HCT116 (cell line): ENCODE data around the gene THADA. TPM values are rescaled to one million over a fixed set of nuclear protein-coding genes. Genes with fewer than 3 reads are reported as not detected.

Experiments
- ATAC-seq: fragments of 200-7000 bp; cut with Tn5 transposase; 2 replicates; pipeline ENCODE4 v1.9.1; 2020; ENCODE audit warnings: mild to moderate bottlenecking, moderate library complexity
- BruUV-seq: library from RNA; stranded (reverse); fragments of 400-500 nt; replicated peaks from 2 replicates; lab custom pipeline; 2021; lab: Mats Ljungman, UMichigan
- CTCF ChIA-PET: fragments of 300-600 bp; sonication (Branson Sonifier 250); formaldehyde crosslinking; loops from one replicate; lab custom pipeline; 2021; ENCODE audit warnings: antibody characterized with exemption; lab: Charles Lee
- POLR2A ChIA-PET: fragments of 300-600, 350-600 bp; sonication (Branson Sonifier 250); formaldehyde crosslinking; loops from one replicate; lab custom pipeline; 2021; ENCODE audit warnings: antibody characterized with exemption; lab: Charles Lee
- RAD21 ChIA-PET, 2 experiments: fragments of 300-600 bp; sonication (Branson Sonifier 250); formaldehyde crosslinking; loops; one replicate each; lab custom pipeline; 2023; ENCODE audit warnings: low total read pairs in 2 of 2; ENCODE audit not compliant: uncharacterized antibody in 2 of 2, unreplicated experiment in 2 of 2, low non-redundant PET in 1 of 2; lab: Charles Lee
- DNase-seq: peaks from one replicate; pipeline ENCODE4 v3.0.0-alpha.2; 2010; ENCODE audit warnings: low read depth, low spot score
- H2AFZ ChIP-seq: fragments of 200-600 bp; shearing (Covaris generic), sonication (generic); 2 replicates; pipeline ENCODE4 v1.6.1; 2017; ENCODE audit warnings: low read depth, mixed run types, mixed read lengths, antibody characterized with exemption, low read length; ENCODE audit not compliant: poor library complexity, severe bottlenecking
- H3K27ac ChIP-seq: 2 replicates; pipeline ENCODE4 v1.5.1; 2012; ENCODE audit warnings: low read depth, low read length
- H3K27me3 ChIP-seq: fragments of 200-600 bp; sonication (generic); 2 replicates; pipeline ENCODE4 v1.6.1; 2016; ENCODE audit warnings: mixed run types, low read length, mixed read lengths; ENCODE audit not compliant: insufficient read depth
- H3K36me3 ChIP-seq, 2 experiments: fragments of 200-500 bp in 1 of 2; fragments of 200-600 bp in 1 of 2; sonication (Bioruptor generic) in 1 of 2; sonication (generic) in 1 of 2; 2 replicates each; pipeline versions ENCODE4 v1.5.1 to v1.6.1; 2014 to 2016; ENCODE audit warnings: low read length in 2 of 2, inconsistent platforms in 1 of 2, mixed read lengths in 1 of 2, mixed run types in 1 of 2; ENCODE audit not compliant: insufficient read depth in 2 of 2, control insufficient read depth in 1 of 2
- H3K4me1 ChIP-seq, 2 experiments: fragments of 200-600 bp in 1 of 2; sonication (generic) in 1 of 2; 2 replicates each; pipeline versions ENCODE4 v1.5.1 to v1.6.1; 2012 to 2017; ENCODE audit warnings: low read length in 2 of 2, inconsistent platforms in 1 of 2, mild to moderate bottlenecking in 1 of 2, mixed read lengths in 1 of 2, mixed run types in 1 of 2, moderate library complexity in 1 of 2; ENCODE audit not compliant: insufficient read depth in 2 of 2, control insufficient read depth in 1 of 2
- H3K4me2 ChIP-seq: fragments of 200-600 bp; sonication (generic); 2 replicates; pipeline ENCODE4 v1.6.1; 2017; ENCODE audit warnings: mixed run types, low read length, mixed read lengths
- H3K4me3 ChIP-seq, 2 experiments: fragments of 200-600 bp in 1 of 2; sonication (generic) in 1 of 2; replicated peaks in 1 of 2; 2 replicates each; pipeline ENCODE4 v1.5.1; 2011 to 2016; ENCODE audit warnings: low read length in 2 of 2, control low read depth in 1 of 2, low read depth in 1 of 2, mild to moderate bottlenecking in 1 of 2, mixed read lengths in 1 of 2, mixed run types in 1 of 2
- H3K79me2 ChIP-seq: fragments of 200-600 bp; sonication (generic); 2 replicates; pipeline ENCODE4 v1.6.1; 2017; ENCODE audit warnings: mild to moderate bottlenecking, mixed run types, low read length, moderate library complexity, mixed read lengths; ENCODE audit not compliant: insufficient read depth
- H3K9ac ChIP-seq: fragments of 200-600 bp; sonication (generic); 2 replicates; pipeline ENCODE4 v1.6.1; 2016; ENCODE audit warnings: low read length, mixed read lengths
- H3K9me2 ChIP-seq: fragments of 200-600 bp; sonication (generic), shearing (Covaris generic); 2 replicates; pipeline ENCODE4 v1.6.1; 2017; ENCODE audit warnings: mixed run types, mild to moderate bottlenecking, moderate library complexity; ENCODE audit not compliant: insufficient read depth
- H3K9me3 ChIP-seq, 2 experiments: fragments of 200-500 bp in 1 of 2; fragments of 200-600 bp in 1 of 2; sonication (Bioruptor generic) in 1 of 2; sonication (generic) in 1 of 2; 2 replicates each; pipeline ENCODE4 v1.6.1; 2014 to 2017; ENCODE audit warnings: low read length in 2 of 2, mixed read lengths in 2 of 2, inconsistent platforms in 1 of 2, low read depth in 1 of 2, mild to moderate bottlenecking in 1 of 2, mixed run types in 1 of 2, moderate library complexity in 1 of 2; ENCODE audit not compliant: control insufficient read depth in 1 of 2, insufficient read depth in 1 of 2
- H4K20me1 ChIP-seq: fragments of 200-600 bp; sonication (generic), shearing (Covaris generic); 2 replicates; pipeline ENCODE4 v1.6.1; 2017; ENCODE audit warnings: mixed run types, mild to moderate bottlenecking, moderate library complexity; ENCODE audit not compliant: insufficient read depth
- ATF3 ChIP-seq: IDR thresholded peaks from 2 replicates; pipeline ENCODE4 v1.6.1; 2012
- CTCF ChIP-seq, 3 experiments: fragments of 200-600 bp in 1 of 3; sonication (generic) in 1 of 3; IDR thresholded peaks in 2 of 3; conservative IDR thresholded peaks in 1 of 3; 2 replicates each; pipeline ENCODE4 v1.5.1; 2012 to 2017; ENCODE audit warnings: low read depth in 2 of 3, low read length in 2 of 3, antibody characterized with exemption in 1 of 3, borderline replicate concordance in 1 of 3, control low read depth in 1 of 3, mild to moderate bottlenecking in 1 of 3, mixed read lengths in 1 of 3, mixed run types in 1 of 3, moderate library complexity in 1 of 3; ENCODE audit not compliant: insufficient read depth in 1 of 3
- EGR1 ChIP-seq: IDR thresholded peaks from 2 replicates; pipeline ENCODE4 v1.6.1; 2012; ENCODE audit warnings: low read depth
- EZH2phosphoT487 ChIP-seq: fragments of 200-600 bp; IDR thresholded peaks from 2 replicates; pipeline ENCODE4 v1.6.1; 2018; ENCODE audit warnings: antibody characterized with exemption, borderline replicate concordance
- FOSL1 ChIP-seq: IDR thresholded peaks from 2 replicates; pipeline ENCODE4 v1.6.1; 2012; ENCODE audit warnings: low read depth
- MAX ChIP-seq: IDR thresholded peaks from 2 replicates; pipeline ENCODE4 v1.6.1; 2012
- POLR2A ChIP-seq: IDR thresholded peaks from 2 replicates; pipeline ENCODE4 v1.7.0; 2011; ENCODE audit warnings: borderline replicate concordance; ENCODE audit not compliant: insufficient read depth, insufficient read length; ENCODE audit errors: extremely low read depth
- RAD21 ChIP-seq: IDR thresholded peaks from 2 replicates; pipeline ENCODE4 v1.6.1; 2012; ENCODE audit warnings: low read depth, mild to moderate bottlenecking
- SP1 ChIP-seq: IDR thresholded peaks from 2 replicates; pipeline ENCODE4 v1.6.1; 2012; ENCODE audit warnings: low read depth
- SRF ChIP-seq: IDR thresholded peaks from 2 replicates; pipeline ENCODE4 v1.6.1; 2012; ENCODE audit warnings: low read depth
- TCF7L2 ChIP-seq: IDR thresholded peaks from 2 replicates; pipeline ENCODE4 v1.7.0; 2011; ENCODE audit warnings: borderline replicate concordance, inconsistent platforms; ENCODE audit not compliant: insufficient read depth, insufficient read length; ENCODE audit errors: extremely low read depth
- YY1 ChIP-seq: IDR thresholded peaks from 2 replicates; pipeline ENCODE4 v1.6.1; 2011; ENCODE audit warnings: low read length, low read depth, moderate library complexity, mild to moderate bottlenecking; ENCODE audit not compliant: insufficient replicate concordance; ENCODE audit errors: extremely low read depth
- ZBTB33 ChIP-seq: IDR thresholded peaks from 2 replicates; pipeline ENCODE4 v1.6.1; 2011; ENCODE audit warnings: mild to moderate bottlenecking, low read length, moderate library complexity; ENCODE audit not compliant: insufficient replicate concordance; ENCODE audit errors: extremely low read depth
- ZFX ChIP-seq: fragments of 450-650 bp; IDR thresholded peaks from 2 replicates; pipeline ENCODE4 v1.6.1; 2017
- ZNF274 ChIP-seq: fragments of 200-500 bp; sonication (Bioruptor generic); IDR thresholded peaks from 2 replicates; pipeline ENCODE4 v1.6.1; 2014; ENCODE audit warnings: mild to moderate bottlenecking, low read depth, low read length, inconsistent platforms
- intact Hi-C: fragments of 100-400 bp; cut with micrococcal nuclease; formaldehyde crosslinking; loops from 2 replicates; pipeline ENCODE4 v1.10.0; 2022
- total RNA-seq: library from RNA; stranded (reverse); gene quantifications from one replicate; pipeline ENCODE4 v1.2.1, GENCODE V29; 2021; ENCODE audit not compliant: unreplicated experiment

THADA gene
- total RNA-seq, 1 experiment from 2014 or later: 30.7 TPM

GRCh38 chr2:43265421-43265820, 330.4 kb downstream of the THADA start (continued):
- TF ChIP-seq CTCF (IDR thresholded peaks at IDR 0.05 in 2 of 3, conservative IDR thresholded peaks at IDR 0.05 in 1 of 3; ENCODE audit: borderline replicate concordance in 1 of 3, insufficient read depth in 1 of 3, low read depth in 2 of 3, low read length in 2 of 3): no peak

DNA sequence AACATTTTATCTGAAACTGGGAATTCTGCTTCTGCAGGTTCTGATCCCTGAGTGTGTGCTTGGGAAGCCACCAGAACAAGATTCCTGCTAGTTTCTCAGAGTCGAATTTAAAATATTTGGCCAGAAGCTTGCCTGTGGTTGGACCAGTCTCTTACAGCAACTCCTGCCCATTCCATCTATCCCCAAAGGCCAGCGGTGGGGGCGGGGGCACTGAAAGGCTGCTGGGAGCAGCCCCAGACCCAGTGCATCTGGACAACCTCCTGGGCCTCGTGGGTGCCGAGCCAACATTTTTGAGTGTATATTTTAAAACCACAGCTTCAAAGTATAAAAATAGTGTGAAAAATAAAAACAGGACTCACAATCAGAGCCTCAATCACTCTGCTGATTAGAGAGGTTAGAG, 330.8 kb downstream of the THADA start:
- no peak for TF ChIP-seq ATF3
- no peak overlapping the region for H3K4me2 ChIP-seq
- BruUV-seq: no TSS peak
- H3K9ac ChIP-seq: no peak overlapping the region
- no peaks in the 10 kb centered on the region for H3K36me3 ChIP-seq
- ChIA-PET RAD21 (no interaction called here), CTCF (no interaction called here), POLR2A (no interaction called here)
- no peaks in the 10 kb centered on the region for H3K9me3 ChIP-seq
- no peaks in the 10 kb centered on the region for H3K4me1 ChIP-seq
- no peaks in the 10 kb centered on the region for H3K9me2 ChIP-seq
- no peak overlapping the region for H3K4me3 ChIP-seq
- DNase-seq: no peak
- no peak overlapping the region for H2AFZ ChIP-seq
- intact Hi-C loops: no loop called here
- ATAC-seq: no peak
- H3K27ac ChIP-seq: no peak overlapping the region
- H3K79me2 ChIP-seq: no peaks in the 10 kb centered on the region
- H3K27me3 ChIP-seq: no peaks in the 10 kb centered on the region
- H4K20me1 ChIP-seq: no peaks in the 10 kb centered on the region

DNA sequence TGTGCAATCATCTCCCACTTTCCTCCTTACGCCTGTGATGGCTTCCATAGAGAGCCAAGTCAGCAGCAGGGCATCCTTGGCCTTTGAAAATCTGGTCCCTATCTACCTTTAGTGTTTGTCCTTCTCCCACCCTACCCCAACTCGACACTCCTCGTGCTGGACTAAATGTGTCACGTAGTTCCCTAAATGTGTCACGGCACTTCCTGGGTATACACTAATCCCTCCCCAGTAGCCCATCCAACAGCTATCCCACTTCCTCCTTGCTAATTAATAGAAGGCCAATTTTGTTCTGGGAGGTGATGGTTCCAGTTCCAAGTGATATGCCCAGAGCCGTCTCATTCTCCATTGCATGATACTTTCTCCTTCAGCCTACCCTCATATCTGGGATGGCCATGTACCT, 332.9 kb downstream of the THADA start:
- Histone ChIP-seq H3K79me2 (no peaks in the 10 kb centered on the region), H3K4me3 (no peak overlapping the region), H3K4me2 (no peak overlapping the region), H3K27ac (no peak overlapping the region), H3K36me3 (no peaks in the 10 kb centered on the region), H3K9me3 (no peaks in the 10 kb centered on the region), H4K20me1 (no peaks in the 10 kb centered on the region), H3K9ac (no peak overlapping the region), H2AFZ (no peak overlapping the region), H3K9me2 (no peaks in the 10 kb centered on the region), H3K4me1 (no peaks in the 10 kb centered on the region), H3K27me3 (no peaks in the 10 kb centered on the region)
- TF ChIP-seq YY1: no peak
- TF ChIP-seq EGR1: no peak
- TF ChIP-seq ZBTB33: no peak
- no peak for TF ChIP-seq FOSL1
- no peak for TF ChIP-seq POLR2A
- no peak for TF ChIP-seq ATF3
- no peak for TF ChIP-seq SRF
- no peak for TF ChIP-seq EZH2phosphoT487
- TF ChIP-seq SP1: no peak
- TF ChIP-seq TCF7L2: no peak
- no peak for TF ChIP-seq ZFX
- no peak for TF ChIP-seq MAX
- no peak for TF ChIP-seq ZNF274
- no peak for TF ChIP-seq RAD21
- CTCF ChIA-PET: no interaction called here
- intact Hi-C loops: no loop called here
- RAD21 ChIA-PET: no interaction called here
- ATAC-seq (no peak), DNase-seq (no peak)
- POLR2A ChIA-PET: no interaction called here
- BruUV-seq: no TSS peak
